ENCODE results near the gene KRT79. TPM values are rescaled to one million over a fixed set of nuclear protein-coding genes. Genes with fewer than 3 reads are reported as not detected.
"Not testable (repeated sequence)": the region's sequence is repeated elsewhere in the genome, so short reads cannot be mapped to it uniquely, and the experiment has no call there.

The KRT79 gene
- polyA plus RNA-seq (2013, experiment 1 of 2), result not detected
- polyA plus RNA-seq (2013, experiment 2 of 2), result not detected

DNA sequence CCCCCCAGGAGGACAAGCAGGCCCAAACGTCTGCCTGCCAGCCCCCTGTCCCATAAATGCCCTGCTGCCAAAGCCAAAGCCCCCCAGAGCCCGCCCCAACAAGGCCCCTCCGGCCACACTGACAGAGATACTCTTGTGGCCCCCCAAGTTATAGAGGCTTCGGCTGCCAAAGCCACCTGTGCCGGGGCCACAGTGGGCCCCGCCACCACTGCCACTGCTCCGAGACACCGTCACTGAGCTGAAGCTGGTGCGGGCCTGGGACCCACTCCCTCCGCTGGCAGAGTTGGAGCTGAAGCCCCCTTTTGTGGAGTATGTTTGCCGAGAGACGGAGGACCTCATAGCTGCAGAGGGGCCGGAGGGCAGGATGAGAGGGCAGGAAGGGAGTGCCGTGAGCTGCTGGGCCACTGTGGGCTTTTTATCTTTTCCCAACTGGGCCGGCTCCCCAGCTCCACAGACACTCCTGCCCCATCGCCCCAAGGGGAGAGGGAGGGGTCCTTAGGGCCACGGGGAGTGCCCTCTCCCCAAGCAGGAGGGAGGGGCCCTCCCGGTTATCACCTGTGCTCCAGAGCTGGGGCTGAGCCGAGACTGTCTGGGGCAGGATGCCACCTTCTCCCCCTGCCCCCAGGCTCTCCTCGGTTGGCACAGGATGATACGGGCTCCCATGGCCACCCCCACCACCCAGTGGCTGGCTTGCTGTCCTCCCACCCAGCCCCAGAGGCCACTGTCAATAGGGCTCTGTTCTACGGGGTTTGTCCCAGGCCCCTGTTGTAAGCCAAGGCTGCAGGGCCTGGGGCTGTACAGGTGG, at the start of gene KRT79:
KRT79 (minus strand) TSS at position 390 of the 805 bp plus-strand sequence; CDS start at position 339, 51 bp downstream.
- H3K4me3 ChIP-seq (ENCODE audit: low read length), result no peak within 1 kb of the TSS
- WGBS, result 94% methylated on average over 22 of the region's 22 CpGs
- no peaks in the 10 kb centered on the region for H3K36me3 ChIP-seq (ENCODE audit: insufficient read depth, low read length)
- no peak within 1 kb of the TSS for H3K9ac ChIP-seq (ENCODE audit: low read depth, low read length)
- H3K9me3 ChIP-seq (ENCODE audit: insufficient read depth, low read depth, low read length), result no peaks in the 10 kb centered on the region
- H3K27ac ChIP-seq (ENCODE audit: low read depth, low read length), result no peak within 1 kb of the TSS
- H3K4me1 ChIP-seq (ENCODE audit: insufficient read depth, low read length), result no peaks in the 10 kb centered on the region
- H3K27me3 ChIP-seq (ENCODE audit: insufficient read depth, low read length), result no peaks in the 10 kb centered on the region

DNA sequence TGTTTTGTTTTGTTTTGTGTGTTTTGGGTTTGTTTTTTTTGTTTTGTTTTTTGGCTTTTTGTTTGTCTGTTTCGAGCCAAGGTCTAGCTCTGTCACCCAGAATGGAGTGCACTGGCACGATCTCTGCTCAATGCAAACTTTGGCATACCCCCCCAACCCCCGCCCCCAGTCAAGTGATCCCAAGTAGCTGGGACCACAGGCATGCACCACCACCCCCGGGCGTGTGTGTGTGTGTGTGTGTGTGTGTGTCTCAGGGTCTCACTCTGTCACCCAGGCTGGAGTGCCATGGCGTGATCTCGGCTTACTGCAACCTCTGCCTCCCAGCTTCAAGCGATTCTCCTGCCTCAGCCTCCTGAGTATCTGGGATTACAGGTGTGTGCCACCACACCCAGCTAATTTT, 46.4 kb upstream of the KRT79 start:
- H3K4me1 ChIP-seq (ENCODE audit: insufficient read depth, low read length), result 0 out of 2 replicates have a peak, but pooled peaks cover 11% of the 10 kb centered on the region
- H3K4me3 ChIP-seq (ENCODE audit: low read length), result not testable (repeated sequence)
- WGBS, result 81% methylated on average over 8 of the region's 8 CpGs

DNA sequence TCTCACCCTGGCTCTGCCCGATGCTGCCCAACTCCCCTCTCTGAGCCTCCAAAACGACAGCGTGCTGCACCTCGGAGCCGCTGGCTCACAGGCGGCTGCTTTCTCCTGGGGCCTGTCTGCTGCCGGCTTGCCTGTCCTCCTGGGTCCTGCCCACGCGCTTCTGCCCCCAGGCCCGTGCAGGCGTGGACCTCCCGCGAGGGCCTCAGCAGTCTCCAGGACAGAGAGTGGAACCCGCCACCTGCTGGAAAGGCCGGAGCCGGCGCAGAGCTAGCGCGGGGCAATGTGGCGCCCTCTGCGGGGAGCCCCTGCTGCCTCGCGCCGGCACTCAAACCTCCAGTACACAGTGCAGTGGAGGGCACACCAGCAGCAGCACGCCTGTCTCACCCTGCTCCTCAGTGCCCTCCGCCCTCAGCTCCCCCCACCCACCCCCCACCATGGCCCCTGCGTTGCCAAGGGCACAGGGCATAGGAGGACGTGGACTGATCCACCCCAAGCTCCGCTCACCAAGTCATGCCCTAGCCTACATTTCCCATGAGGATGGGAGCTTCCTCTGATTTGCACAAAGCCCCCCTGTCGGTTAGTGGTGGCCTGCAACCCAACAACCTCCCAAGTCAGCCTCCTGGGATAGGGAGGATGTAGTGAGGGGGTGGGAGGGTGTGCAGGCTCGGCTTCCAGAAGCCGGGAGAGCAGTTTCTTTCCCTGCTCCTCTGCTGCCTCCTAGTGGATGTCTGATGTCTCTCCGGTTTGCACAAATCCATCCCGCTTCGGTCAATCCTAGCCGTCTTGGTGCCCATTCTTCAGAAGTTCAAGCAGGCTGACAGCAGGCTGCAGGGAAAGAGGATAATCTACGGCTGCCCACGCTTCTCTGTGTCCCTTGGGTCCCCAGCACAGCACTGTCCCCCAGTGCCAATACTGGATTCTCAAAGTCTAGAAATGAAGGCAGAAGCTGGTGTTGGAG, 45.6 kb upstream of the KRT79 start:
- 11% methylated on average over 37 of the region's 38 CpGs for WGBS
- Histone ChIP-seq H3K36me3 (ENCODE audit: insufficient read depth, low read length) (no peaks in the 10 kb centered on the region), H3K4me1 (ENCODE audit: insufficient read depth, low read length) (0 out of 2 replicates have a peak, but pooled peaks cover 11% of the 10 kb centered on the region), H3K27me3 (ENCODE audit: insufficient read depth, low read length) (peaks cover 14% of the 10 kb centered on the region), H3K4me3 (ENCODE audit: low read length) (peak overlapping the region; percentile 48), H3K27ac (ENCODE audit: low read depth, low read length) (no peak overlapping the region), H3K9ac (ENCODE audit: low read depth, low read length) (peak overlapping the region; percentile 38; the same call in 1 of the 2 replicates), H3K9me3 (ENCODE audit: insufficient read depth, low read depth, low read length) (no peaks in the 10 kb centered on the region)

More for the DNA sequence above, 46.4 kb upstream of the KRT79 start:
- H3K9me3 ChIP-seq (ENCODE audit: insufficient read depth, low read depth, low read length); H3K9ac ChIP-seq (ENCODE audit: low read depth, low read length); H3K27me3 ChIP-seq (ENCODE audit: insufficient read depth, low read length); H3K27ac ChIP-seq (ENCODE audit: low read depth, low read length); H3K36me3 ChIP-seq (ENCODE audit: insufficient read depth, low read length): not testable (repeated sequence)

GRCh38 chr12:52878507-52879393, 44.6 kb upstream of the KRT79 start:
- 81% methylated on average over 17 of the region's 17 CpGs for WGBS
- Histone ChIP-seq H3K27me3 (ENCODE audit: insufficient read depth, low read length) (peaks cover 21% of the 10 kb centered on the region), H3K36me3 (ENCODE audit: insufficient read depth, low read length) (no peaks in the 10 kb centered on the region), H3K27ac (ENCODE audit: low read depth, low read length) (no peak overlapping the region), H3K9ac (ENCODE audit: low read depth, low read length) (peak overlapping the region; percentile 38; the same call in 1 of the 2 replicates), H3K4me1 (ENCODE audit: insufficient read depth, low read length) (peaks cover 7% of the 10 kb centered on the region; the same call in 1 of the 2 replicates), H3K9me3 (ENCODE audit: insufficient read depth, low read depth, low read length) (no peaks in the 10 kb centered on the region), H3K4me3 (ENCODE audit: low read length) (peak overlapping the region; percentile 48)

DNA sequence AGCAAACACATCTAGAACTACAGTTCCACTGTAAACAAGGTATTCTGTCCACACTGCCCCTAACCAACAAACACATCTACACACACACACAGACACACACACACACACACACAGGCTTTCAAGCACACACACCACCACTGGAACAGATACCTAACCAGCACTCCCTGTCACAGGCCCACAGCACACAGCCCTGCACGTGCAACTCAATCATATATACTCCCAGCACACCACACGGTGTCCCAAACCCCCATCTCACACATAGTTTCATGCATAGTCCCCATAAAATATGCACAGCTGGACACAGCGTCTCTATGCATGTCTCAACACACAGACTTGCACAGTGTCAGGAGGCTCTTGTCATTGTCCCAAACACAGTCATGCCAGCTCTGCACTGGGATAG, 43.1 kb upstream of the KRT79 start:
- peaks cover 7% of the 10 kb centered on the region; the same call in 1 of the 2 replicates for H3K4me1 ChIP-seq (ENCODE audit: insufficient read depth, low read length)
- H3K27ac ChIP-seq (ENCODE audit: low read depth, low read length), result no peak overlapping the region

GRCh38 chr12:52876372-52876771, 42.3 kb upstream of the KRT79 start:
- H3K27ac ChIP-seq (ENCODE audit: low read depth, low read length), result no peak overlapping the region
- H3K27me3 ChIP-seq (ENCODE audit: insufficient read depth, low read length), result peaks cover 30% of the 10 kb centered on the region
- WGBS, result 85% methylated on average over 7 of the region's 7 CpGs
- H3K36me3 ChIP-seq (ENCODE audit: insufficient read depth, low read length), result no peaks in the 10 kb centered on the region
- H3K4me1 ChIP-seq (ENCODE audit: insufficient read depth, low read length), result peaks cover 10% of the 10 kb centered on the region; the same call in 1 of the 2 replicates
- H3K9me3 ChIP-seq (ENCODE audit: insufficient read depth, low read depth, low read length), result no peaks in the 10 kb centered on the region
- H3K9ac ChIP-seq (ENCODE audit: low read depth, low read length), result no peak overlapping the region
- H3K4me3 ChIP-seq (ENCODE audit: low read length), result no peak overlapping the region

More for the DNA sequence above, 43.1 kb upstream of the KRT79 start:
- WGBS, result 74% methylated on average over 3 of the region's 3 CpGs
- Histone ChIP-seq H3K4me3 (ENCODE audit: low read length) (no peak overlapping the region), H3K27me3 (ENCODE audit: insufficient read depth, low read length) (peaks cover 30% of the 10 kb centered on the region), H3K36me3 (ENCODE audit: insufficient read depth, low read length) (no peaks in the 10 kb centered on the region), H3K9ac (ENCODE audit: low read depth, low read length) (no peak overlapping the region), H3K9me3 (ENCODE audit: insufficient read depth, low read depth, low read length) (no peaks in the 10 kb centered on the region)

- peak overlapping the region; percentile 50; the same call in 1 of the 2 replicates for H3K9ac ChIP-seq (ENCODE audit: low read depth, low read length)
- H3K36me3 ChIP-seq (ENCODE audit: insufficient read depth, low read length), result no peaks in the 10 kb centered on the region
- H3K27me3 ChIP-seq (ENCODE audit: insufficient read depth, low read length), result peaks cover 30% of the 10 kb centered on the region
- peaks cover 10% of the 10 kb centered on the region; the same call in 1 of the 2 replicates for H3K4me1 ChIP-seq (ENCODE audit: insufficient read depth, low read length)
- H3K9me3 ChIP-seq (ENCODE audit: insufficient read depth, low read depth, low read length), result no peaks in the 10 kb centered on the region
- 84% methylated on average over 9 of the region's 10 CpGs for WGBS
- no peak overlapping the region for H3K27ac ChIP-seq (ENCODE audit: low read depth, low read length)
- H3K4me3 ChIP-seq (ENCODE audit: low read length), result peak overlapping the region; percentile 54
Observed at GRCh38 chr12:52874573-52875435, 40.7 kb upstream of the KRT79 start.

GRCh38 chr12:52873832-52874572, 39.9 kb upstream of the KRT79 start:
- peak overlapping the region; percentile 54 for H3K4me3 ChIP-seq (ENCODE audit: low read length)
- 5% methylated on average over 55 of the region's 55 CpGs for WGBS
- peak overlapping the region; percentile 69 for H3K9ac ChIP-seq (ENCODE audit: low read depth, low read length)
- H3K9me3 ChIP-seq (ENCODE audit: insufficient read depth, low read depth, low read length), result no peaks in the 10 kb centered on the region
- no peak overlapping the region for H3K27ac ChIP-seq (ENCODE audit: low read depth, low read length)
- H3K27me3 ChIP-seq (ENCODE audit: insufficient read depth, low read length), result peaks cover 28% of the 10 kb centered on the region
- no peaks in the 10 kb centered on the region for H3K36me3 ChIP-seq (ENCODE audit: insufficient read depth, low read length)
- H3K4me1 ChIP-seq (ENCODE audit: insufficient read depth, low read length), result peaks cover 8% of the 10 kb centered on the region; the same call in 1 of the 2 replicates

DNA sequence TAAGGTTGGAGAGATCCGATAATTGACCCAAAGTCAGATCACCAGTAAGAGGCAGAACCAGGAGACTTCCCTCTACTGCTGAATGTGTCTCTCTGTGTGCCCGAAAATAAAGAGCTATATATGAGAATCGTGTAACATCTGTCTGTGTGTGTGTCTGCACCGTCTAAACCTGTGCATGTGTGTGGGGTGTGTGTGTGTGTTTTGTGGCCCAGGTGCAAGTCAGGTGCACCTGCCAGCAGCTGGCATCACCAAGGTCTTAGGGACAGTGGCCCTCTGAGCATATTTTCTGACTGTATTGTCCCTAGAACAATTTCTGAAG, 39.4 kb upstream of the KRT79 start:
- H3K27ac ChIP-seq (ENCODE audit: low read depth, low read length), result no peak overlapping the region
- H3K4me3 ChIP-seq (ENCODE audit: low read length), result 0 out of 2 replicates have a peak overlapping the region, but pooled peaks have one; percentile 54
- WGBS, result 79% methylated on average over 4 of the region's 4 CpGs

More for the DNA sequence above, 39.4 kb upstream of the KRT79 start:
- Histone ChIP-seq H3K27me3 (ENCODE audit: insufficient read depth, low read length) (peaks cover 22% of the 10 kb centered on the region), H3K36me3 (ENCODE audit: insufficient read depth, low read length) (no peaks in the 10 kb centered on the region), H3K9me3 (ENCODE audit: insufficient read depth, low read depth, low read length) (no peaks in the 10 kb centered on the region), H3K9ac (ENCODE audit: low read depth, low read length) (no peak overlapping the region; the same call in 1 of the 2 replicates), H3K4me1 (ENCODE audit: insufficient read depth, low read length) (peaks cover 6% of the 10 kb centered on the region; the same call in 1 of the 2 replicates)
